Neural cell (in vitro differentiated cells): Measurements from ENCODE around the gene NRSN2. TPM values are rescaled to one million over a fixed set of nuclear protein-coding genes. Genes with fewer than 3 reads are reported as not detected.

Experiments used
- H2AFZ ChIP-seq: fragments of 200-600, 300-800 bp; sonication (generic), shearing (Covaris generic); 2 replicates; pipeline ENCODE4 v1.6.0; 2014; ENCODE audit warnings: low read depth, mild to moderate bottlenecking, antibody characterized with exemption, low read length, moderate library complexity
- H3F3A ChIP-seq: fragments of 200-600 bp; shearing (Covaris generic); 2 replicates; pipeline ENCODE4 v1.6.1; 2016; ENCODE audit warnings: mild to moderate bottlenecking, moderate library complexity, mixed read lengths, antibody characterized with exemption, low read length; ENCODE audit not compliant: insufficient read depth, poor library complexity, severe bottlenecking
- H3K27ac ChIP-seq: fragments of 200-600, 300-800 bp; sonication (generic), shearing (Covaris generic); 2 replicates; pipeline ENCODE4 v1.5.1; 2014; ENCODE audit warnings: mild to moderate bottlenecking, low read length, moderate library complexity
- H3K27me3 ChIP-seq: fragments of 300-800, 200-600 bp; sonication (generic), shearing (Covaris generic); 2 replicates; pipeline ENCODE4 v1.6.0; 2014; ENCODE audit warnings: mild to moderate bottlenecking, low read depth, low read length, moderate library complexity; ENCODE audit not compliant: insufficient read depth
- H3K36me3 ChIP-seq: fragments of 300-800, 200-600 bp; sonication (generic), shearing (Covaris generic); 2 replicates; pipeline ENCODE4 v1.5.1; 2014; ENCODE audit warnings: mild to moderate bottlenecking, antibody characterized with exemption, low read length, moderate library complexity; ENCODE audit not compliant: insufficient read depth
- H3K4me2 ChIP-seq: fragments of 300-800, 200-600 bp; sonication (generic), shearing (Covaris generic); 2 replicates; pipeline ENCODE4 v1.6.0; 2014; ENCODE audit warnings: mild to moderate bottlenecking, low read length
- H3K4me3 ChIP-seq: fragments of 300-800, 200-600 bp; sonication (generic), shearing (Covaris generic); 2 replicates; pipeline ENCODE4 v1.5.1; 2014; ENCODE audit warnings: mild to moderate bottlenecking, low read length, moderate library complexity
- H3K79me2 ChIP-seq: fragments of 200-600 bp; shearing (Covaris generic); replicated peaks from 2 replicates; pipeline ENCODE4 v1.6.0; 2014; ENCODE audit warnings: mild to moderate bottlenecking, low read length, moderate library complexity; ENCODE audit not compliant: insufficient read depth
- H3K9ac ChIP-seq: fragments of 300-800, 200-600 bp; sonication (generic), shearing (Covaris generic); 2 replicates; pipeline ENCODE4 v1.6.1; 2016; ENCODE audit warnings: mild to moderate bottlenecking, low read length, mixed read lengths
- H3K9me2 ChIP-seq: fragments of 200-600 bp; shearing (Covaris generic); 2 replicates; pipeline ENCODE4 v1.6.1; 2016; ENCODE audit warnings: mild to moderate bottlenecking, low read length, mixed read lengths; ENCODE audit not compliant: insufficient read depth
- H3K9me3 ChIP-seq: fragments of 200-600, 300-800 bp; sonication (generic), shearing (Covaris generic); 2 replicates; pipeline ENCODE4 v1.6.1; 2016; ENCODE audit warnings: mild to moderate bottlenecking, mixed run types, low read length, moderate library complexity, mixed read lengths
- H4K20me1 ChIP-seq: fragments of 200-600 bp; shearing (Covaris generic); 2 replicates; pipeline ENCODE4 v1.6.1; 2016; ENCODE audit warnings: mild to moderate bottlenecking, mixed run types; ENCODE audit not compliant: insufficient read depth
- EP300 ChIP-seq: fragments of 450-650 bp; conservative IDR thresholded peaks from 2 replicates; pipeline ENCODE4 v1.6.1; 2014; ENCODE audit warnings: antibody characterized with exemption, mild to moderate bottlenecking, moderate library complexity; ENCODE audit not compliant: poor library complexity, severe bottlenecking
- EZH2 ChIP-seq: fragments of 200-600, 300-800 bp; shearing (Covaris generic), sonication (generic); IDR thresholded peaks from 2 replicates; pipeline ENCODE4 v1.6.1; 2014; ENCODE audit warnings: antibody characterized with exemption, low read length, borderline replicate concordance, mild to moderate bottlenecking; ENCODE audit not compliant: insufficient read depth, poor library complexity, severe bottlenecking
- MXI1 ChIP-seq: fragments of 450-650 bp; conservative IDR thresholded peaks from 2 replicates; pipeline ENCODE4 v1.6.1; 2014; ENCODE audit warnings: antibody characterized with exemption, mild to moderate bottlenecking; ENCODE audit not compliant: poor library complexity, severe bottlenecking
- POLR2AphosphoS5 ChIP-seq: IDR thresholded peaks from 2 replicates; pipeline ENCODE4 v1.6.1; 2012
- RAD21 ChIP-seq: fragments of 450-650 bp; conservative IDR thresholded peaks from 2 replicates; pipeline ENCODE4 v1.6.1; 2014; ENCODE audit warnings: antibody characterized with exemption, mild to moderate bottlenecking, moderate library complexity
- REST ChIP-seq: IDR thresholded peaks from 2 replicates; pipeline ENCODE4 v1.6.1; 2012; ENCODE audit warnings: borderline replicate concordance
- SMC3 ChIP-seq: fragments of 450-650 bp; conservative IDR thresholded peaks from 2 replicates; pipeline ENCODE4 v1.6.1; 2014; ENCODE audit warnings: antibody characterized with exemption, mild to moderate bottlenecking, moderate library complexity; ENCODE audit not compliant: poor library complexity
- TAF1 ChIP-seq: IDR thresholded peaks from 2 replicates; pipeline ENCODE4 v1.6.1; 2012; ENCODE audit warnings: low read depth
- polyA plus RNA-seq: library from polyadenylated mRNA; depleted of rRNA; stranded (reverse); fragments of >200 nt; gene quantifications from 2 replicates; pipeline ENCODE4 v1.2.3, GENCODE V29; 2014
- TF ChIP-seq, protein P1 (sequence below): fragments of 450-650 bp; IDR thresholded peaks from 2 replicates; pipeline ENCODE4 v1.5.1; 2014; ENCODE audit warnings: antibody characterized with exemption, mild to moderate bottlenecking, moderate library complexity; ENCODE audit not compliant: poor library complexity, severe bottlenecking

Gene NRSN2
- polyA plus RNA-seq, 1 donor from 2014 or later, result 19.6 TPM

DNA sequence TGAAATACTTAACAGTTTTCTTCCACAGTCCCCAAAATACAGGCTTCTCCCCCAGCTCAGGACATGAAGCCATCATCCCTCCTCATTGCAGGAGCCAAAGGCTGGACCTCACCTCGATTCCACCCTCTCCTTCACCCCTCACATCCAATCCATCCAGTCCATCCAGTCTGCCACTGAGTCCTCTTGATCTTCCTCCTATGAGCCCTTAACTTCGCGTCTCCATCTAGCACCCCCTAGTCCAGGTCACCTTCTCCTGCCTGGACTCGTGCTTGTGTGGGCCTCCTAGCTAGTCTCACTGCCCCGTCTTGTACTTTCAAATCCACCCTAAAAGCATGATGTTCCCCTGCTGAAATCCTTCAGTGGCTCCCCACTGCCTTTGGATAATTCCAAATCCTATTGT lies 37.0 kb downstream of the NRSN2 start:
- Histone ChIP-seq H3K9me3 (no peaks in the 10 kb centered on the region), H4K20me1 (no peaks in the 10 kb centered on the region)

DNA sequence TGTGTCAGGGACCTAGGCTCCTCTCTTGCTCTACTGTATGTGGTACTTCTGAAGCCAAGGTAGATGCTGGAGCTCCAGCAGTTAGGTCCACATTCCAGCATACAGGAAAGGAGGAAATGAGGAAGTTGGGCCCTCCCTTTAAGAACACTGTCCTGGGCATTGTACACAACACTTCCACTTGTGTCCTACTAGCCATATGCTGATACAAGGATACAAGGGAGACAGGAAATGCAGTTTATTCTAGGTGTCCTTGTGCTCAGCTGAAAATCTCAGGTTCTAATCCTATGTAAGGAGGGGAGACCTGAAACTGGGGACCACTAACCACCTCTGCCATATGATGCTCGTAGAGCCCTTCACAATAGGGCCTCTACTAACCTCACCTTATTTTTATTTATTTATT lies 37.8 kb downstream of the NRSN2 start:
- Histone ChIP-seq H3K36me3 (no peaks in the 10 kb centered on the region), H3K27me3 (peaks cover 18% of the 10 kb centered on the region), H2AFZ (no peak overlapping the region), H3F3A (no peaks in the 10 kb centered on the region), H3K9ac (no peak overlapping the region), H3K27ac (no peak overlapping the region), H3K79me2 (no peaks in the 10 kb centered on the region), H3K9me3 (no peaks in the 10 kb centered on the region), H3K9me2 (no peaks in the 10 kb centered on the region), H4K20me1 (no peaks in the 10 kb centered on the region), H3K4me2 (no peak overlapping the region), H3K4me3 (no peak overlapping the region)
- no peak for TF ChIP-seq TAF1
- no peak for TF ChIP-seq EP300
- TF ChIP-seq EZH2, result no peak
- TF ChIP-seq REST, result no peak
- TF ChIP-seq MXI1, result no peak
- no peak for TF ChIP-seq SMC3
- TF ChIP-seq, protein P1, sequence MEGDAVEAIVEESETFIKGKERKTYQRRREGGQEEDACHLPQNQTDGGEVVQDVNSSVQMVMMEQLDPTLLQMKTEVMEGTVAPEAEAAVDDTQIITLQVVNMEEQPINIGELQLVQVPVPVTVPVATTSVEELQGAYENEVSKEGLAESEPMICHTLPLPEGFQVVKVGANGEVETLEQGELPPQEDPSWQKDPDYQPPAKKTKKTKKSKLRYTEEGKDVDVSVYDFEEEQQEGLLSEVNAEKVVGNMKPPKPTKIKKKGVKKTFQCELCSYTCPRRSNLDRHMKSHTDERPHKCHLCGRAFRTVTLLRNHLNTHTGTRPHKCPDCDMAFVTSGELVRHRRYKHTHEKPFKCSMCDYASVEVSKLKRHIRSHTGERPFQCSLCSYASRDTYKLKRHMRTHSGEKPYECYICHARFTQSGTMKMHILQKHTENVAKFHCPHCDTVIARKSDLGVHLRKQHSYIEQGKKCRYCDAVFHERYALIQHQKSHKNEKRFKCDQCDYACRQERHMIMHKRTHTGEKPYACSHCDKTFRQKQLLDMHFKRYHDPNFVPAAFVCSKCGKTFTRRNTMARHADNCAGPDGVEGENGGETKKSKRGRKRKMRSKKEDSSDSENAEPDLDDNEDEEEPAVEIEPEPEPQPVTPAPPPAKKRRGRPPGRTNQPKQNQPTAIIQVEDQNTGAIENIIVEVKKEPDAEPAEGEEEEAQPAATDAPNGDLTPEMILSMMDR, result no peak
- TF ChIP-seq RAD21, result no peak

More for the DNA sequence above, 37.0 kb downstream of the NRSN2 start:
- TF ChIP-seq, protein P1, result no peak
- TF ChIP-seq POLR2AphosphoS5 (no peak), EP300 (no peak), TAF1 (no peak), REST (no peak), EZH2 (no peak), SMC3 (no peak), MXI1 (no peak), RAD21 (no peak)
- Histone ChIP-seq H3K27me3 (peaks cover 18% of the 10 kb centered on the region), H3K9me2 (no peaks in the 10 kb centered on the region), H2AFZ (no peak overlapping the region), H3F3A (no peaks in the 10 kb centered on the region), H3K79me2 (no peaks in the 10 kb centered on the region), H3K36me3 (no peaks in the 10 kb centered on the region), H3K4me3 (no peak overlapping the region), H3K27ac (no peak overlapping the region), H3K9ac (no peak overlapping the region), H3K4me2 (no peak overlapping the region)
